Retina (tissue), 1 donor: ENCODE measurements around the gene PRCC.
A peak's percentile ranks its signal among the peaks of the same experiment; 100 is the strongest.

Source experiments
- DNase-seq: peaks from one replicate; pipeline ENCODE4 v3.0.0-alpha.2; 2016

PRCC gene

DNA sequence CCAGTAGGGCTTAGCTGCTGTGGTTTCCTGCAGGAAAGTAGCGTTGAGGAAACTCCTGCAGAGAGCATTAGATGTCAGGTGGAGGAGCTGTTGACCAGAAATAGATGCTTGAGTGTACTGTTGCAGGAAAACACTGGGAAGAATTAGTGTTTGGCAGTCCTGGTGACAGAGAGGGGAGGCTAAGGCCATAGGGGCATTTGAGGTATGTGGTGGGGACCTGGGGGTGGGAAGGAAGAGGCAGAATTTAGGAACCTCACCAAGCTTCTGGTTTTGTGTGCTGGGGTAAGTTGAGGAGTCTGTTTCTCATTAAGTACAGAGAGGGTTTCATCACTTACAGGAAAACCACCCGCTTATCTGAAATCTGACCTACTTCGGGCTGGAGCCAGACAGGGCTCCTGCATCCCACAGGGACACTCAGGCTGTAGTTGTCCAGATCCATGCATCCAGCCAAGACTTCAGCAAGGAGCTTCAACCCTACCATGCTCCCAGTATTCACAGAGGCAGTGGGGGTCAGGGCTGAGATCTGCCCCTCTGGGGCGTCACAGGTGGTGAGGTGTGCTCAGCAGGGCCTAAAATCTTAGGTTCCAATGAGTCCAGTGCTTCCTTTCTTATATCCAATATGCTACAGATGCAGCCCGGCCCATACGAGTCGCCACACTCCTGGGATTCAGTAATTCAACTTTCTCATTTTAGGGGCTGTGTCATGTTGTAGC lies 34.2 kb downstream of the PRCC start:
- no peak for DNase-seq

DNA sequence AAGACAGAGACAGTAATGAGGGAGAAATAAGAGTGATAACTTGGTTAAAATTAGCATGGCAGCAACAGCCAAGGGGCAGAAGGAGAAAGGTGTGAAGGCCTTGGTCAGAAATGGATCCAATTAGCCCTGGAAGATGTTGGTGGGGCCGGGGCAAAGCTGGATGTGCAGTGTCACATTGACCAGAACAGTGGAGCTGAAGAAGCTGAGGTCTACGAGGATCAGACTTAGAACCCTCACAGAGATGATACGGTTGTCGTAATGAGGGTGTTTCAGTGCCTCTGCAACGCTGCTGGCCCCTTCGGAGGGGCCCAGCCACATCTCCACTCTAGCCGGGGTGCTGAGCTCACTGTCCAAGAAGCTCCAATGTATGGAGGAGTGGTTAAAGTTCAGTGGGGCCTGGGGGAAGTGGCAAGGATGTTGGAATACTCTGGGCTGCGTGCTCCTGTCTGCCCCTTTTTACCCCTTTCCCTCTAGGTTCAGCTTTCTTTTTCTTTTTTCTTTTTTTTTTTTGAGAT lies 35.1 kb downstream of the PRCC start:
- no peak for DNase-seq

DNA sequence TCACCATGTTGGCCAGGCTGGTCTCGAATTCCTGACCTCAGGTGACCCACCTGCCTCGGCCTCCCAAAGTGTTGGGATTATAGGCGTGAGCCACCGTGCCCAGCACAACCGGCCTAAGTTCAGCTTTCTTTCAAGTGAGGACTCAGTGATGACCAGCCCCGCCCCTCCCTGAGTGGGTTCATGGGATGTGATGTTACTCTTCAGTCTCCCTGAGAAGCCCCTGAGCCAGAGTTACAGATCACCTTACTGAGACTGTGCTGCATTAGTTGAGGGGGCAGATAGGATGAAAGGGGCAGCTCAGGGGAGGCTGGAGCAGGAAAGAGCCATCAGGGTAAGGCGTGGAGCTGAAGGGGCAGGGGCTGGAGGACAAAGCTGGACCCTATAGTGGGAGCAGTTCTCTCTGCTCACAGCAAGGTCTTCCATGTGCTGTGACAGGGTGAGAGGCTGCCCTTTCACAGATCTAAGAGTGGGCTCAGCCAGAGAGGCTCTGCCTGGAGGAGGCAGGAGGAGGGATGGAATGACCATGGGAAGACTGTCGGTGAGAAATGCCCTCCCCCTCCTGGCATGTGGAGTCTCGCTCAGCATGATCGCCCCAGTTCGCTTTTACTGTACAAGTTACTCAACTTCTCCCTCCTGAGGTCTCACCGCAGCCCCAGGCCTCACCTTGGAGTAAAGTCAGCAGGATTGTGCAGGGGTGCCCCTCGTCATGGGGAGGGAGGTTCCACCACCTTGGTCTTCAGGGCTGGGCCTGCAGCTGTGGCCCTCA lies 35.9 kb downstream of the PRCC start:
- no peak for DNase-seq

DNA sequence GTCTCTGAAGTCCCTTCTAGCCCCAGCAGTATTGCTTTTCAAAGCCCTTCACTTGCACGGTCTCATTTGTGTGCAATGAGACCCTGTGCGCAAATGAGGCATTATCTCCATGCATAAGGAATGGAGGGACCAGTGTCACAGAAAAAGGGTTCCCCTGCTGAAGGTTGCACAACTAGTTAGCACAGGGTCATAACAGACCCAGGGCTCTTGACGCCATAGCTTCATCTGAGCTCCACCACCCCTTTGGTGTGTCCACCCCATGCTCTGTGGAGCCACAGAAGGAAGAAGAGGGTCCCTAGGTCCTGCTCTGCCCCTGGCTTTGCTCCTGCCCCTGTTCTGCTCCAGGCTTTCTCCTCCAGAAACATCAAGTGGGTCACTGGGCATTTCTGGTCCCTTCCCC lies 36.7 kb downstream of the PRCC start:
- no peak for DNase-seq

DNA sequence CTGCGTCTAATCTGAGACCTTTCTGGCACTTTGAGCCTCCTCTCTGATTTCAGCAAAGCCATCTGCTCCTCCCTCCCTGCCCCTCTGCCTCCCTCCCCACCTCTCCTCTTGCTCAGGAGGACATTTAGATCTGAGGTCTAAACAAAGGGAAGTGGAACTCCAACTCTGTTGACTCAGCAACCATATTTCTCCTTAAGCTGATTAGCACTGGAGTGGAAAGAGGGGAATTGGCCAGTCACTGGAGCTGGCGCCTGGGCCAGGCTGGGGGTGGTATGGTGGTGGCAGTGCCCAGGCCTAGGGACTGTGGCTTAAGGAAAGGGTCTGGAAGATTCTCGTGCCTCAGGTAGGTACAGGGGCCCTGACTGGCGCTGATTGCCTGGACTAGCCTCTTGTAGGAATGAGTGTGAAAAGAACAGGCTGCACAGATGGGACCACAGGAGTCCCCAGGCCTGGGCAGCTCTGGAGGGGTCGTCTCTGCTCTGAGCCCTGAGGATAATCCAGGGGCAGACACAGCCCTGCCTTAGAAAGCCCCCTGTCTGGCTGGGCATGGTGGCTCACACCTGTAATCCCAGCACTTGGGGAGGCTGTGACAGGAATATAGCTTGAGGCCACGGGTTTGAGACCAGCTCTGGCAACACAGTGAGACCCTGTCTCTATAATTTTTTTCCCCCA lies 37.4 kb downstream of the PRCC start:
- peak; percentile 63 for DNase-seq

DNA sequence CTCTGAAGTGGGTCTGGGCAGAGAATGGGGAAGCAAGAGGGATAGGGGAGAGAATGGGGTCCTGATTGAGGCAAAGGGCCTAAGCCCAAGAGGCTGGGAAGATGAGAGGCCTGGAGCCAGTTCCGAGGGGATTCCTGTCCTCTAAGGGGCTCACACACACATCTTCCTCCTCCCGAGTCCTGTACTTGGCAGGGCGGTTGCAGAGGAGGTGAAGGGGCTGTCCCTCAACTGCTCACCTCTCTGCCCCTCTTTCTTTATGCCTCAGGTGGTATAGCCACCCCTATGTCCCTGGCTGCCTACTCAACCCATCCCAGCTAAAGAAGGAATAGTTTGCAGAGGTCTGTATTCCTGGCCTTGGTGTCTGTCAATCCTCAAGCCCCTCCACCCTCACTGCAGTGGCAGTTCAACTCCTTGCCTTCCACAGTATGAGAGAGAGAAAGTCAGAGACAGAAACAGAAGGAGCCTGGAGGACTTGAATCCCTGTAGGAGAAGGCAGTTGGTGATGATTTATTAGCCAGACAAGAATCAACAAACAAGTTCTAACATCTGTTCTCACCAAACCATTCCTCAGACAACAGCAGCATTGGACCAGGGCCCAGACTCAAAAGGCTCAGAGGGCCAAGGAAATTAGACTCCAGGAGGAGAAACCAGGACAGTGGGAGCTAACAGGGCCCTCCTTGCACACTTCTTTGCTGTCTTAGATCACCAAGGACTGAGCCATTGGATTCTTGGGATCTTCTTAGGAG lies 38.6 kb downstream of the PRCC start:
- DNase-seq, result no peak

DNA sequence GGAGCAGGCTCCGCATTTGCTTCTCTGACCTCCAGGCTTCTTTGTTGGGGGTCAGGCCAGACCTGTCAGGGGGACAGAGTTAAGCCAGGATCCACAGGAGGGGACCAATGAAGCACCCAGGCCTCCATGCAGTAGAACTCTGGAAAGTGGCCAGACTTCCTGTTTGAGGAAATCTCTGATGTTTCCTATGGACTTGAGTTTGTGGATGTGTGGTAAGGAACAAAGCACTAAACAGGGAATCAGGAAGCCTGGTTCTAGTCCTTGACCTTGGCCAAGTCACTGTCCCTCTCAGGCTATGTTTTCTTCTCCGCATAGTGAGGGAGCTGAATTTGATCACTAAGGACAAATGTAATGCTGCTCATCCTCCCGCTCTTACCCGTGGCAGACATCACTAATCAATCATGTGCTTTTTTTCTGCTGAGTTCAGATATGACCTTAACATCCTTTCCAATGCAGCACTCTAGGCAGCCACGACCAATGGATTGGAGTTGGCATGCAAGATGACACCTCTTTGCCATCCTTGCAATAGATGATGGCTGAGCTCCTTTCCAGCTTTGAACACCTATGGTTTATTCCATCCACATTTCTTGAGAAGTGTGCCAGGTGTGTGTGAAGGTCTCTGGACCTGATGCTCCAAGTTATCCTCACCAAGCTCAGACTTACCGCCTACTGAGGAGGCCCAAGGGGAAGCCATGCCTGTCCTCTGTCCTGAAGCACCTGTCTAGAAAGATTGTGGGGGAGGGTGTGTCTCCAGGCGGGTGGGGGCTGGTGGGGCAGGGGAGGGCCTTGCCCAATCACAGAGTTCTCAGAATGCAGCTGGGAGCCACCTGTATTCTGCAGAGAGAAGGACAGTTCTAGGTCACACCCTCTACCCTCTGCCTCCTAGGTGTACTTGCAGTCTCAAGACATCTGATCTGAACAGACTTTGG lies 39.4 kb downstream of the PRCC start:
- no peak for DNase-seq

DNA sequence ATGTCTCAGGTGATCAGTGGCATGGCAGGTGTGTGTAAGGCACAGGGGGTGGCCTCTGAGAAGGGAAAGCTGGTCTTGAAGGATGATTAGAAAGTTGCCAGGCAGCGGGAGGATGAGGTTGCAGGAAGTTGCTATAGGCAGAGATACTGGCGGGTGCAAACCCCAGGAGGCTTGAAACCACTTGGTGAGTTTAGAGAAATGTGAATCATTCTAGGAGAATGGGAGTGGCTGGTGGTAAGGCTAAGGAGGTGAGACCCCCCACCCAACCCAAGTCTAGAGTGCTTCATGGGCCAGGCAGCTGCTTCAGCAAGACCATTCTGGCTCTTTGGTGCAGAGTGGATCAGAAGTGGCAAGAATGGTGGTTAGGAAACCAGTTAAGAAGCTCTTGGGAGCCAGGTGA lies 40.3 kb downstream of the PRCC start:
- DNase-seq, result no peak

DNA sequence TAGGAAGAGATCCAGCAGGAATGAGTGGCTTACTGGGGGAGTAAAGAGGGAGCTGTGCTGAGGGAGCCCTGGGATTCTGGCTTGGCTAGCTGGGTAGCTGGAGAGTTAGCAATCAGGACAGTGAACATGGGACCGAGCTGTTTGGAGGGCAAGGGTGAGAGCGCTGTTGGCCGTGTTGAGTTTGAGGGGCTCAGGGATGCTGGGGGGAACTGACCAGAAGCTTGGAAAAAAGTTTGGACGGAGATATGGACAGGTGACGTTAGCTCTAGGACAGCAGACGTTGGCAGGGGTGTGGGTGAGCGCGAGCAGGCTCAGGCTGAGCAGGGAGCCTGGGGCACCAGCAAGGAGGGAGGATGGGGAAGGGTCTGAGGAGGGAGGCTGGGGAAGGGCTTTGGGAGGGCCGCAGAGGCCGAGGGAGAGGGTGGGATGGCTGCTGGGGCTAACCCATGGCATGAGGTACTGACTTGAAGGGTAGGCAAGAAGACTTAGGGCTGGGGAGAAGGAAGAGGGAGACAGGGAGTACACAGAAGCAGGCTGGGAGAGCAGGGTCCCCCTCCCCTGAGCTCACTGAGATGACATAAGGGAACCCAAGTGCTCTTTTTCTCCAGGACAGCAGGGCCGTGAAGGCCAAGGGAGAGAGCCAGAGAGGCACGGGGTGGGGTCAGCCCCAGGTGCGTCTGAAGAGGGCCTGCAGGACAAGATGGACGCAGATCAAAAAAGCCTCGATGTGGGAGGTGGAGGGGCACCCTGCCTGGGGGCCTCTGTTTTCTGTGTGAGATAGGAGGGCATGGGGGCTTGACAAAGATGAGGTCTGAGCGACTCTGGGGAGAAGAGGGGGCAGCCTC lies 41.1 kb downstream of the PRCC start:
- no peak for DNase-seq

DNA sequence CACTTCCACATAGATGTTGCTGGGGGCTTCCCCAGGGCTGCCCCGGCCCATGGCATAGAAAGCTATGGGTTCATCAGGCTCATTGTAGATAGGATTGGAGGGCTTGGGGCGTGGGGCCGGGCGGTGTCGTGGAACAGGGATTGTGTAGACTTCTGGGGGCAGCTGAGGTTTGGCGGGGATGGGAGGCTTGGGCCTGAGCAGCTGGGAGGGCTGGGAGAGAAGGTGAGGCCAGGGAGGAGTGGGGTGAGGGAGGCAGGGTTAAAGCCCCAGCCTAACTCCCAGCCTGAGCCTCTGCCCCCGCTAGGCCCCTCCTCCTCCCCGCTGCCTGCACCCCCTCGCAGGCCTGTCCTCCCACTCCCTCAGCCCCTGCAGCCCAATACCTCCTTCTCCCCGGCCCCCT lies 41.9 kb downstream of the PRCC start:
- no peak for DNase-seq

DNA sequence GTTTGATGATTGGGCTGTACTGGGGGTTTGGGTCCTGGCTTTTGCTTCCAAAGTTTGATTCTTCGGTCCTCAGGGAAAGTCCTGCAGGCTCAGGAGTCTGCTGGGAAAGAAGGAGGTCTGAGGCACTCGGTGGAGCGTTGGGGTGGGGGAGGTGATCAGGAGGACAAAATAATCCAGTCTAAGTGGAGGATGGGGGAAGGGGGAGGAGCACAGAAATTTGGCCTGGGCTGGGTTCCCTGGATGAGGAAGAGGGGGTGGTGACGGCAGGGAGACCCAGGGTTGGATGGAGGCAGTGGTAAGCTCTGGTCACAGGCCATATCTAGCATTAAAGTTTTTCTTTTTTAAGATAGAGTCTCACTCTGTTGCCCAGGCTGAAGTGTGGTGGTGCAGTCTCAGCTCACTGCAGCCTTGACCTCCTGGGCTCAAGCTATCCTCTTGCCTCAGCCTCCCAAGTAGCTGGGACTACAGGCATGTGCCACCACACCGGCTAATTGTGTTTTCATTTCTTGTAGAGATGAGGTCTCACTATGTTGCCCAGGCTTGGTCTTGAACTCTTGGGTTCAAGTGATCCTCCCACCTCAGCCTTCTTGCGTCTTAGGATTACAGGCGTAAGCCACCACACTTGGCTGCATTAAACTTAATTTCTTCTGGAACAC lies 42.5 kb downstream of the PRCC start:
- DNase-seq, result no peak

DNA sequence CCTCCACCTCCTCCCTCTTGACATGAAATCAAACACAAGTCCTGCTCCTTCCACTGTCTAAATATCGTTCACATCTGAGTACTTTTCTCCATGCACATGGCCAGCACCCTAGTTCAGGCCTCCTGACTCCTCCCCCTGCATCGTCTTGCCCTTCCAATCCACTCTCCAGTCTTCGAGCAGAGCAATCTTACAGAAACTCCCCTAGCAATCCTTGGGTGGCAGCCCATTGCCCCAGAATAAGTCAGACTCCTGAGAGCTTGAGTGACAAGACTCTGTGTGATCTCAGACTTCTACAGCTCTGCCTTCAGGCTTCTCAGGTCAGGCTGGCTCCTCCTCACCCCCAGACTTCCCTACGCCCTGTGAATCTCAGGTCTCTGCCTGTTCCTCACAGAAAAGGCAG lies 43.8 kb downstream of the PRCC start:
- no peak for DNase-seq

DNA sequence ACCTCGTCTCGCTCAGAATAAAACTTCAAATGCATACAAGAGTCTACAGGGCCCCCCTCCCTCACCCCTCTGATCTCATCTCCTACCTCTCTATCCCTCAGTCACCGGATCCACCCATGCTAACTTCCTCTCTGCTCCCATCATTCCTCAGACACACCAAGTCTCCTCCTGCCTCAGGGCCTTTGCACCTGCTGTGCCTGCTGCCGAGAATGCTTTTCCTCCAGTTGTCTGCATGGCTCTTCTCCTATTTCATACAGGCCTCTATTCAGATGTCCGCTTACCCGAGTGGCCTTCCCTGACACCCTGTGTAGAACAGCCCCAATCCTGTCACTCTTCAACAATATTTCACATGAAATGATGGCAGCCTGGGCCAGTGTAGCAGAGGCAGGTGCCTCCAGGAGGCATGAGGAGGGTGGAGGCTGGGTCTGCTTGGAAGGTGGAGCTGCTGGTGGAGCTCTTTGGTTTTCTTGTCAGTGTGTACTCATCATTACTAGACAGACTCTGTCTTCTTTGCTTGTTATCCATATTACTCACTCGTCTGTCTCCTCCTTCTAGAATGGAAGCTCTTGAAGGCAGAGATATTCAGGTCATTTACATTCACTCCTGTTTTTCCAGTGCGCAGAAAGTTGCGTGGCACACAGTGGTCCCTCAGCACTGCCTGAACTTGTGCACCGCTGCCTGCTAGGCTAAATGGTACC lies 45.1 kb downstream of the PRCC start:
- no peak for DNase-seq

DNA sequence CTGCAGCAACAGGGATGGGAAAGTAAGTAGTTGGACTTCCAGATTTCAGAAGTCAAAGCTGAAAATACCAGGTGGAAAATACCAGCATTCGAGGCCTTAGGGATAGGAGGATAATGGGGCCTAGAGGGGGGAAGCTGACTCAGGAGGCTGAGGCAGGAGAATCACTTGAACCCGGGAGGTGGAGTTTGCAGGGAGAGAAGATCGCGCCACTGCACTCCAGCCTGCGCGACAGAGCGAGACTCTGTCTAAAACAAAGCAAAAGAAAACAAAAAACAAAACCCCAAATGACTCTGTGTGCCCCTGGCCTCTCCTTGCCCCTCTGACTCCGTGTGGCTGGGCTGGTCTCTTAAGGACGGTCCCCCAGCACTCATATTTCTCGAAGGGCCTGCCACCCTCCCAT lies 46.0 kb downstream of the PRCC start:
- DNase-seq, result no peak

DNA sequence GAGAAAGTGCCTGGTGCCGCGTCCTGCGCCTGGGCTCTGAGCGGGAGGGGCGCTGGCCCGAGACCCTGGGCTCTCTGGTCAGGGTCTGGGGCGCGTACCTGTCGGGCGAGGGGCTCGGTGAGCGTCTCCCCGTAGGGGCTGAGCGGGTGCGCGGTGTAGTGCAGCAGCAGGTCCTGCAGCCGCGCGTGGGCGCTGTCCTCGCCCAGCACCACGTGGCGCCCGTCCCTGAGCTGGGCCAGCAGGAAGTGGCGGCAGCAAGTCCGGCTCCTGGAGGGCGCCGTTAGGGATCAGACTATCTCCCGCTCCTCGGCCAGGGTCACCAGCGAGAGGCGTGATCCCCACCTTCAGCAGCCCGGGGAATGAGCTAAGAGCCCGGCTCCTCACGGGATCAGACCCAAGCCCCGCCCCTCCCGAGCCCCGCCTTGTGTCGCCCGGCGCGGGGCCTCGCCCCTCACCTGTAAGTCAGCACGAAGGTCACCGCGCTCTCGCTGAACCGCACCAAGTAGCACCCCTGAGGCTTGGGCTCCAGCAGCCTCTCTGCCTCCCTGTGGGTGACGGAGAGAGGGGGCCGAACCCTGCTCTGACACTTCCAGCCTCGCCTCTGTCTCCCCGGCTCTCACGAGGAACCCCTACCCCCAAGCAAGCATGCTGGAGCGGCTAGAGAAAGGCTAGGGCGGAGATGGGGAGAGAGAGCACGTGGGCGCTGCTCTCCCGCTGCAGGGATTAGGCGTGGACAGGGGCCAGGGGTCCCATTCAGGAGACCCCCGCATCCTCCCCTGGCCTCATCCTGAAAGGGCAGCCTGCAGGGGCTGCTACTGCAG lies 46.6 kb downstream of the PRCC start:
- peak; percentile 83 for DNase-seq

DNA sequence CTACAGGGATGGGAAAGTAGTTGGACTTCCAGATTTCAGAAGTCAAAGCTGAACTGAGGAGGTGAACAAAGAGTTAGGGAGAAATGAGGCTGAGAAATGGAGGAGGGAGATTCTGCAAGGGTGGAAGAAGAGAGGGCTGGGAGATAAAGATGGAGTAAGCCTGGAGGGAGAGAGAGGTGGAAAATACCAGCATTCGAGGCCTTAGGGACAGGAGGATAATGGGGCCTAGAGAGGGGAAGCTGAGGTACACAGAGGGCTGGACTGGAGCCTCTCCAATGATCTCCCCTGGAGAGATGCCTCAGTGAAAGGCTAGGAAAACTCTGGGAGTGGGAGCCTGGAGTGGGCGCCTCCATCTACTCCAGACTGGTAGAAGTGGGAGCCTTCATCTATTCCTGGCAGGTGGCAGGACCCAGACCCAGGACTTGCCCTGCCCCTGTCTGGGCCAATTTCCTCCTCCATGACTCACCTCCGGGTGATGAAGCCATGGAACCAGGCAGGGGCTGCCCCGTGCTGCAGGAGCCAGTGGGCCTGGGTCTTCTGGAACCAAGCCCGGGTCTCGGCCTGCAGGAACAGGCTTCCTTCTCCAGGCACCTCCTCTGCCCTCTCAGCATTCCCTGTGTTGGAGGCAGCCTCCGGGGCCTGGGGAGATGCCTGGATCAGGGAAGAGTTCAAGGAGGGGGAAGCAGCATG lies 47.4 kb downstream of the PRCC start:
- peak; percentile 27 for DNase-seq

DNA sequence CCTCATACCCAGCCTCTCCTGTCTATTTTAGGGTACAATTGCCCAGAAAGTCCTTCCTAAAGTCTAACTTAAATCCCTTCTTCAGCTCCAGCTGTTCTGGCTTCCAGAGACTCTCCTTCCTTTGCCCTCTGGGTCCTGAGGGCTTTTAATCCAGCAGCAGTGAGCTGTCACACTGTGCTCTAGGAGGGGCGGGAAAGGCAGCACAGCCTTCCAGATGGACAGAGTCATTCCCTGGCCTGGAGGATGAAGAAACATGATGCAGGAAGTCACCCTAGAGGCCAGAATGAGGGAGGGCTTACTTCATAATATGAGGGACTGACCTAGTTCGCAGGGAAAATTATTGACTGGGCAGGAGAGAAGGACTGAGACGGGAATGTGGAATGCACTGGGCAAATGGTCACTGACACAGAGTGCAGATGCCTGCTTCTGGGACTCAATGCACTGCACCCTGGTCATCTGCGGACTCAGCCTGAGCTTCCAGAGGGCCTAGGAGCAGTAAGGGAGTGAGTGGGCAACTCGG lies 48.0 kb downstream of the PRCC start:
- peak; percentile 74 for DNase-seq

DNA sequence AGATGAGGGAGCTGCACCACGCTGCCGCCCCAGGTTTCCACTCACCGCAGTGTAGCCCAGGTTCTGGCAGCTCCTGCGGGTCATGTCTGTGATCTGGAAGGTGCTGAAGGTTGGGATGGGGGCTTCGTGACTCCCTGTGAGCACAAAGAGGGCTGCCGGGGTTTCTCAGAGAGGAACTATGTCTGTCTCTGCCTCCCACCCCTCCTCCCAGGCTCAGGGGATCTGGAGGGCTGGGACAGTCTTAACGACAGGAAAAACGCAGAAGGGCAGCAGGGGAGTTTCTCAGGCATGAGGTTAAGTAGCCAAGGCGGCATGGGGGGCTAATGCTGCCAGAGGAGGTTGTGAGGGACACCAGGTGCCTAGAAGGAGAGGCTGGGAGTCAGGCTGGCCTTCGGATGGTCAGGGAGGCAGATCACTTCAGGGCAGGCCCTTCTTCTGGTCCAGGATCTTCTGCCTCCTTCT lies 48.7 kb downstream of the PRCC start:
- DNase-seq, result no peak
